ENCODE data around the gene MYOM1. TPM values are rescaled to one million over a fixed set of nuclear protein-coding genes. Genes with fewer than 3 reads are reported as not detected.

MYOM1 gene
- total RNA-seq, 1 donor from 2014 or later, result 0.57 TPM

GRCh38 chr18:3100498-3101132, 119.2 kb downstream of the MYOM1 start:
- Histone ChIP-seq H3K27ac (ENCODE audit: low read depth, low read length) (no peak overlapping the region), H3K4me1 (ENCODE audit: insufficient read depth, low read length) (peaks cover 2% of the 10 kb centered on the region), H3K27me3 (ENCODE audit: insufficient read depth, low read length) (no peaks in the 10 kb centered on the region), H3K79me2 (ENCODE audit: insufficient read depth, low read length) (no peaks in the 10 kb centered on the region), H3K9ac (ENCODE audit: low read length) (no peak overlapping the region), H3K4me3 (ENCODE audit: insufficient read depth, low read depth, low read length) (no peak overlapping the region), H4K20me1 (ENCODE audit: insufficient read depth, low read length) (no peaks in the 10 kb centered on the region), H2AFZ (ENCODE audit: low read depth, low read length) (no peak overlapping the region), H3K9me3 (ENCODE audit: insufficient read depth, low read depth, low read length) (no peaks in the 10 kb centered on the region), H3K4me2 (ENCODE audit: low read length) (no peak overlapping the region), H3K36me3 (ENCODE audit: insufficient read depth, low read length) (no peaks in the 10 kb centered on the region)
- Mint-ChIP-seq H3K27ac (ENCODE audit: unreplicated experiment) (no peak overlapping the region), H3K4me1 (ENCODE audit: low read depth, unreplicated experiment) (no peaks in the 10 kb centered on the region), H3K4me3 (ENCODE audit: unreplicated experiment) (no peak overlapping the region), H3K36me3 (ENCODE audit: low read depth, unreplicated experiment) (peaks cover 3% of the 10 kb centered on the region), H3K9me3 (ENCODE audit: unreplicated experiment) (no peaks in the 10 kb centered on the region), H3K27me3 (ENCODE audit: low read depth, unreplicated experiment) (peaks cover 10% of the 10 kb centered on the region)
- TF ChIP-seq CTCF (IDR thresholded peaks at IDR 0.05; ENCODE audit: insufficient read depth, low read depth, low read length) (no peak), EZH2 (IDR thresholded peaks at IDR 0.05; ENCODE audit: insufficient read depth, low read length) (no peak)
- DNase-seq (ENCODE audit: low read depth) (no peak), FAIRE-seq (no peak)

GRCh38 chr18:3099327-3099726, 120.4 kb downstream of the MYOM1 start:
- DNase-seq (ENCODE audit: low read depth) (no peak), FAIRE-seq (no peak)
- H3K27ac Mint-ChIP-seq (ENCODE audit: unreplicated experiment), result no peak overlapping the region
- no peak overlapping the region for H2AFZ ChIP-seq (ENCODE audit: low read depth, low read length)
- H3K27me3 ChIP-seq (ENCODE audit: insufficient read depth, low read length), result no peaks in the 10 kb centered on the region
- no peaks in the 10 kb centered on the region for H3K79me2 ChIP-seq (ENCODE audit: insufficient read depth, low read length)
- H3K4me3 ChIP-seq (ENCODE audit: insufficient read depth, low read depth, low read length), result no peak overlapping the region
- H3K27ac ChIP-seq (ENCODE audit: low read depth, low read length), result no peak overlapping the region
- H3K9ac ChIP-seq (ENCODE audit: low read length), result no peak overlapping the region
- no peaks in the 10 kb centered on the region for H4K20me1 ChIP-seq (ENCODE audit: insufficient read depth, low read length)
- H3K36me3 ChIP-seq (ENCODE audit: insufficient read depth, low read length), result no peaks in the 10 kb centered on the region
- H3K4me2 ChIP-seq (ENCODE audit: low read length), result no peak overlapping the region
- peaks cover 2% of the 10 kb centered on the region for H3K4me1 ChIP-seq (ENCODE audit: insufficient read depth, low read length)
- H3K36me3 Mint-ChIP-seq (ENCODE audit: low read depth, unreplicated experiment), result peaks cover 3% of the 10 kb centered on the region
- H3K9me3 ChIP-seq (ENCODE audit: insufficient read depth, low read depth, low read length), result no peaks in the 10 kb centered on the region
- H3K4me3 Mint-ChIP-seq (ENCODE audit: unreplicated experiment), result no peak overlapping the region
- H3K9me3 Mint-ChIP-seq (ENCODE audit: unreplicated experiment), result no peaks in the 10 kb centered on the region
- TF ChIP-seq EZH2 (IDR thresholded peaks at IDR 0.05; ENCODE audit: insufficient read depth, low read length), result no peak
- no peak for TF ChIP-seq CTCF (IDR thresholded peaks at IDR 0.05; ENCODE audit: insufficient read depth, low read depth, low read length)
- H3K27me3 Mint-ChIP-seq (ENCODE audit: low read depth, unreplicated experiment), result peaks cover 10% of the 10 kb centered on the region
- H3K4me1 Mint-ChIP-seq (ENCODE audit: low read depth, unreplicated experiment), result no peaks in the 10 kb centered on the region

- no peaks in the 10 kb centered on the region for H3K4me1 Mint-ChIP-seq (ENCODE audit: low read depth, unreplicated experiment)
- Histone ChIP-seq H3K36me3 (ENCODE audit: insufficient read depth, low read length) (no peaks in the 10 kb centered on the region), H3K79me2 (ENCODE audit: insufficient read depth, low read length) (no peaks in the 10 kb centered on the region), H3K9ac (ENCODE audit: low read length) (no peak overlapping the region), H3K4me1 (ENCODE audit: insufficient read depth, low read length) (no peaks in the 10 kb centered on the region), H2AFZ (ENCODE audit: low read depth, low read length) (no peak overlapping the region), H4K20me1 (ENCODE audit: insufficient read depth, low read length) (no peaks in the 10 kb centered on the region), H3K27ac (ENCODE audit: low read depth, low read length) (no peak overlapping the region), H3K4me2 (ENCODE audit: low read length) (no peak overlapping the region), H3K9me3 (ENCODE audit: insufficient read depth, low read depth, low read length) (no peaks in the 10 kb centered on the region), H3K4me3 (ENCODE audit: insufficient read depth, low read depth, low read length) (no peak overlapping the region), H3K27me3 (ENCODE audit: insufficient read depth, low read length) (no peaks in the 10 kb centered on the region)
- no peak for TF ChIP-seq CTCF (IDR thresholded peaks at IDR 0.05; ENCODE audit: insufficient read depth, low read depth, low read length)
- no peak for TF ChIP-seq EZH2 (IDR thresholded peaks at IDR 0.05; ENCODE audit: insufficient read depth, low read length)
- H3K4me3 Mint-ChIP-seq (ENCODE audit: unreplicated experiment), result no peak overlapping the region
- peaks cover 3% of the 10 kb centered on the region for H3K36me3 Mint-ChIP-seq (ENCODE audit: low read depth, unreplicated experiment)
- H3K27ac Mint-ChIP-seq (ENCODE audit: unreplicated experiment), result no peak overlapping the region
- H3K9me3 Mint-ChIP-seq (ENCODE audit: unreplicated experiment), result no peaks in the 10 kb centered on the region
- DNase-seq (ENCODE audit: low read depth) (no peak), FAIRE-seq (no peak)
- H3K27me3 Mint-ChIP-seq (ENCODE audit: low read depth, unreplicated experiment), result peaks cover 10% of the 10 kb centered on the region
Observed at GRCh38 chr18:3097082-3097481, 122.7 kb downstream of the MYOM1 start.

Data from astrocyte (in vitro differentiated cells and primary cell).